AG10803 (cell line): Measurements from ENCODE around the gene LUZP2.

Experiments
- DNase-seq: peaks from one replicate; pipeline ENCODE4 v3.0.0; 2010; ENCODE audit warnings: low read depth
- H3K4me3 ChIP-seq: 2 replicates; pipeline ENCODE4 v1.5.1; 2011; ENCODE audit warnings: mild to moderate bottlenecking, low read length, control low read depth
- TF ChIP-seq, protein P1 (sequence below): conservative IDR thresholded peaks from 2 replicates; pipeline ENCODE4 v1.5.1; 2011; ENCODE audit warnings: mild to moderate bottlenecking, low read length, control low read depth, inconsistent platforms

Gene LUZP2

DNA sequence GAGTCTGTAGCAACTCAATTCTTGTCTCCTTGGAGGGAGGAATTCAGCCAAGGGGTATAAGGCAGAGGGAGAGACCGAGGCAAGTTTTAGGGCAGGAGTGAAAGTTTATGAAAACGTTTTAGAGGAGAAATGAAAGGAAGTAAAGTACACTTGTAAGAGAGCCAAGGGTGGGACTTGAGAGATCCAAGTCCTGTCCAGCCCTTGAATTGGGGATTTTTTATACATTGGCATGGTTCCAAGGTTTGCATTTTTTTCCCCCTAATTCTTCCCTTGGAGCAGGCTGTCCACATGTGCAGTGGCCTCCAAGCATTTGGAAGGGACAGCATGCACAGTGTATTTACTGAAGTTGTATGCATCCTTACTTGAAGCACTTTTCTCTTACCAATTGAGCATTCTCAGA, 192.1 kb downstream of the LUZP2 start:
- TF ChIP-seq, protein P1, sequence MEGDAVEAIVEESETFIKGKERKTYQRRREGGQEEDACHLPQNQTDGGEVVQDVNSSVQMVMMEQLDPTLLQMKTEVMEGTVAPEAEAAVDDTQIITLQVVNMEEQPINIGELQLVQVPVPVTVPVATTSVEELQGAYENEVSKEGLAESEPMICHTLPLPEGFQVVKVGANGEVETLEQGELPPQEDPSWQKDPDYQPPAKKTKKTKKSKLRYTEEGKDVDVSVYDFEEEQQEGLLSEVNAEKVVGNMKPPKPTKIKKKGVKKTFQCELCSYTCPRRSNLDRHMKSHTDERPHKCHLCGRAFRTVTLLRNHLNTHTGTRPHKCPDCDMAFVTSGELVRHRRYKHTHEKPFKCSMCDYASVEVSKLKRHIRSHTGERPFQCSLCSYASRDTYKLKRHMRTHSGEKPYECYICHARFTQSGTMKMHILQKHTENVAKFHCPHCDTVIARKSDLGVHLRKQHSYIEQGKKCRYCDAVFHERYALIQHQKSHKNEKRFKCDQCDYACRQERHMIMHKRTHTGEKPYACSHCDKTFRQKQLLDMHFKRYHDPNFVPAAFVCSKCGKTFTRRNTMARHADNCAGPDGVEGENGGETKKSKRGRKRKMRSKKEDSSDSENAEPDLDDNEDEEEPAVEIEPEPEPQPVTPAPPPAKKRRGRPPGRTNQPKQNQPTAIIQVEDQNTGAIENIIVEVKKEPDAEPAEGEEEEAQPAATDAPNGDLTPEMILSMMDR: no peak
- H3K4me3 ChIP-seq: no peak overlapping the region
- no peak for DNase-seq

DNA sequence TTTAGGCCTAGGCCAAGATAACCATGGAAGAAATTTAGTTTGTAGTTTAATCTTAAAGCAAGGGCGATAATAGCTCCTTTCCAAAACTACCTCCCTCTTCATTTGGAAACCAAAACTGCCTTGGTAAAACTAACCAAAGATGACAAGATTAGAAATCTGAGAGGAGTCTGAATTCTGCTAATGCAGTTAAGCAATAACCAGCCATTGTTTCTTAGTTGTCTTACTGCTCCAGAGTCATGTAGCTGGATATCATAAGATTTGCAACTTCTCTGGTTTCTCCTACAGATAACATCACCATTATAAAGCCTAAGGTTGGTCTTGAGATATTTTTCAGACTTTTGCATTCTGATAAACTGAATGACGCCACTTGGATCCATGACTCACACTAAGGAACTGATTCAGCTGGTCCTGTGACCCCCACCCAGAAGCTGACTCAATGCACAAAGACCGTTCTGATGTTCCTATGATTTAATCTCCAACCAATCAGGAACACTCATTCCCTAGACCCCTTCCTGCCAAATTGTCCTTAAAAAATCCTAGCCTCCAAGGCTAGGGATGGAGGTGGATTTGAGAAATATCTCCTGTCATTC, 200.8 kb downstream of the LUZP2 start:
- no peak overlapping the region for H3K4me3 ChIP-seq
- TF ChIP-seq, protein P1: no peak
- no peak for DNase-seq

DNA sequence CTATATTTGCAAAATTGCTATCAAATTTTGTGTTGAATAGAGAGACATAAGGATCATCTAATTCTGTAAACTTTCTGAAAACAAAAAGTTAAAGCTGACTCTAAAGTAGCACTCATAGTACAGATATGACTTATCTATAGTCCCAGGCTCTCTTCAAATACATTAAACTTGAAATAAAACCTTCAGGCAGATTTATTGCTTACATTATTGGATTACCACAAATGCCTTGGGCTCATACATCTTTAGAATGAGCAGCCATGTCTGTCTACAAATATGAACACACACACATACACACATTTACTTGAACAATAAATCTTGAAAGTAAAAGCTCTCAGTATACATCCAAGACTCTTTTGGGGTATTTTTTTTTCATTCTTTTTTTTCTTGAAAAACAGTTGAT, 207.9 kb downstream of the LUZP2 start:
- TF ChIP-seq, protein P1: no peak
- no peak overlapping the region for H3K4me3 ChIP-seq
- no peak for DNase-seq

DNA sequence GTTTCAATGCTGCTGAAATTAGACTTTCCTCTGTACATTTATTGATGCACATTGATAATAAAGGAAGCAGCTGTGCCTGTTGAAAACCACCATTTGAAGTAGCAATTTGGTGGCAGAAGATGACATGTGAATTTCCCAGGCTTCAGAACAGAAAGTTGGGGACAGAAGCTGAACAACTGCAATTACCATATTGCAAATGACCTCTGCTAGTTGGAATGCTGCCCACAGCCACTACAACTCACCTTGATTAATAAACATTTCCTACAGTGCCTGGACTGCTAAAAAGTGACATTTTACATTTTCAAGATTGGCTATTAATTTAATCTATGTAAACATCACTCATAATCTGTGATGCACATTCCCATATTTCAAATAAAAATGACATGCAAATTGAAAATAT, 208.6 kb downstream of the LUZP2 start:
- TF ChIP-seq, protein P1: no peak

DNA sequence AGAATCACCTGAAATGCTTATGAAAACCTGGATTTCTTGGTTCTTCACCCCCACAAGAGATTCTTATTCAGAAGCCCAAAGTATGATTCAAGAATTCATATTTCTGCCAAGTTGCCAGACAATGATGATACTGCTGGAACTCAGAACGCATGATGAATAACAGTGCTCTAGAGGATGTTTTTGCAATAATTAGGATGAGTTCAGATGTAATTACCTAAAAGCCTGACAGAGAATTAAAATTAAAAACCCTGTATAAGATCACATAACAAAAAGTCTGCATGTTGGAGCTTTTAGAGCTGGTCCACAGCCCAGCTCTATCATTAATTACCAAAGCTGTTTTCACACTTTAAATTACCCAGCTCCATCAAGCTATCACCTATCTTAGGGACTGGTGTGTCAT, 211.8 kb downstream of the LUZP2 start:
- no peak for DNase-seq

More for the DNA sequence above, 208.6 kb downstream of the LUZP2 start:
- no peak overlapping the region for H3K4me3 ChIP-seq
- no peak for DNase-seq

DNA sequence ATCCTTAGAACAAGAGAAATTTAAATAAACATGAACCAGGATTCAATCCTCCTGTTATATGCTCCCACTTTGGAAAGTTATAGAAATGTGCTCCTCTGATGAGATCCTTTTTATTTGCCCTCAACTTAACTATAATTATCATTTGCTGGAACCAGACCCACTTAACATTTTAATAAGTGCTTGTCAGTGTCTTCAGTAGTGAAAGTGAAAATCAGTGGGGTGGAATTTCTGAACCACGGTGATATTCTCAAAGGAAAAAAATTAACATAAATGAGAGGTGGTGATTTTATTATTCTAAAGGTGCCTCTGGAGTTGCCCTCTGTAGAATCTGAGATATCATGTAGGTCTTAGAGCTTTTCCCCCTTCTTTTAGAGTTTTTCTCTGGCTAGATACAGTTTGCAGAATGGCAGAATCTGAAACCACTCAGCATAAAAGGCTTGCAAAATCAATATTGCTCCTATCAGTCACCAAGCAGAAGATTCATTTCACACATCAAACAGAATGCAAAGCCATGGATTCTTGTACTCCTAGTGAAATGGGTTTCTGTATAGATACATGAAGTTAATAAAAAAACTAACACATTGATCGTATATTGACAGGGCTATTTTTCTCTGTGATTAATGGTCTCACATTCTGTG, 213.2 kb downstream of the LUZP2 start:
- no peak for DNase-seq
- H3K4me3 ChIP-seq: no peak overlapping the region
- TF ChIP-seq, protein P1: no peak

More for the DNA sequence above, 211.8 kb downstream of the LUZP2 start:
- TF ChIP-seq, protein P1: no peak
- no peak overlapping the region for H3K4me3 ChIP-seq

DNA sequence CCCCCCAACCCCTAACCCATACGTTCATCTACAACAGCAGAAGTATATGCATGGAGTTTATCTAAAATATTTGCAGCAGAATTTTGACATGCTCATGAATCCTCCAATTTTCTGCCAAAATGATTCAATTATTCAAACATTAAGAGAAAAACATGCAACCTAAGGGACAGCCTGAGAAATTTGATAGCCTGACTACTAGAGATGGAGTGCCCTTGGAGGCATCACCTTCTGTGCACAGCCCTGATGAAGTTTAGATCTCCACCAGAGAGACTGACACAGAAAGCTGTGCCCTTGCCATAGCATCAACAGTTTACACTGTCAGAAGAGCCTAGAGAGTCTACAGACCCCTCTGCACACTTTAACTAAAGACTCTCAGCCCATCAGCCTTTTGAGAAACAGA, 217.7 kb downstream of the LUZP2 start:
- no peak for DNase-seq
- no peak overlapping the region for H3K4me3 ChIP-seq

More for the DNA sequence above, 217.7 kb downstream of the LUZP2 start:
- TF ChIP-seq, protein P1: no peak
